RWPE1 (cell line): ENCODE data around the gene CFAP300.

Experiments used
- CTCF ChIA-PET: fragments of 350-600 bp; sonication (Branson Sonifier 250); formaldehyde crosslinking; extraction: SDS; loops from one replicate; lab custom pipeline; 2021; lab: Yijun Ruan, JAX
- POLR2A ChIA-PET: fragments of 400-600 bp; formaldehyde crosslinking; extraction: SDS; loops from one replicate; lab custom pipeline; 2020; ENCODE audit warnings: antibody characterized with exemption; ENCODE audit not compliant: low non-redundant PET; lab: Yijun Ruan, JAX
- DNase-seq: peaks from one replicate; pipeline ENCODE4 v3.0.0; 2012; ENCODE audit warnings: low spot score
- H3K27ac ChIP-seq: fragments of 450-650 bp; 2 replicates; pipeline ENCODE4 v1.5.1; 2017
- CTCF ChIP-seq: fragments of 450-650 bp; conservative IDR thresholded peaks from 2 replicates; pipeline ENCODE4 v1.5.1; 2017; ENCODE audit warnings: low read depth, mild to moderate bottlenecking

The CFAP300 gene

GRCh38 chr11:102047305-102047924 is at the start of gene CFAP300:
CFAP300 (plus strand) TSS chr11:102047437; CDS start chr11:102047471, 34 bp downstream.
- peak within 1 kb of the TSS; percentile 57 for H3K27ac ChIP-seq
- POLR2A ChIA-PET, result interaction anchor here (0.6 kb wide), 1 partner anchor 19 kb away, joined by 5 read pairs; no protein-coding TSS in a partner anchor
- CTCF ChIA-PET, result interaction anchor here (0.6 kb wide), 1 partner anchor 67 kb away, joined by 4 read pairs; no protein-coding TSS in a partner anchor
- no peak for TF ChIP-seq CTCF
- DNase-seq, result peak; percentile 46

- ChIA-PET POLR2A (no interaction called here), CTCF (no interaction called here)
- H3K27ac ChIP-seq, result no peak overlapping the region
Observed at GRCh38 chr11:102001657-102002338, 45.4 kb upstream of the CFAP300 start.

GRCh38 chr11:102004220-102004619 is 43.0 kb upstream of the CFAP300 start:
- POLR2A ChIA-PET, result no interaction called here
- no peak overlapping the region for H3K27ac ChIP-seq
- no peak for DNase-seq
- CTCF ChIA-PET, result no interaction called here
- TF ChIP-seq CTCF, result no peak

More at GRCh38 chr11:102001657-102002338, 45.4 kb upstream of the CFAP300 start:
- TF ChIP-seq CTCF, result no peak
- no peak for DNase-seq

GRCh38 chr11:102005306-102005705 is 41.9 kb upstream of the CFAP300 start:
- ChIA-PET CTCF (no interaction called here), POLR2A (no interaction called here)
- no peak for DNase-seq
- TF ChIP-seq CTCF, result no peak
- no peak overlapping the region for H3K27ac ChIP-seq

GRCh38 chr11:102006835-102007566 is 40.2 kb upstream of the CFAP300 start:
- ChIA-PET CTCF (interaction anchor here (0.6 to 1.9 kb wide), 9 partner anchors 9 to 550 kb away, joined by 3 to 30 read pairs (median 3); no protein-coding TSS in a partner anchor), POLR2A (no interaction called here)
- peak overlapping the region; percentile 78 for H3K27ac ChIP-seq
- TF ChIP-seq CTCF, result no peak
- no peak for DNase-seq
